ENCODE data around the gene SLC6A9. TPM values are rescaled to one million over a fixed set of nuclear protein-coding genes. Genes with fewer than 3 reads are reported as not detected.

SLC6A9 gene
- total and polyA plus RNA-seq, 10 donors, result 0.26 to 6.1 (median 2.3) TPM

- TF ChIP-seq POLR2AphosphoS5 (IDR thresholded peaks at IDR 0.05) (no peak), POLR2A (IDR thresholded peaks at IDR 0.05) (no peak)
- TF ChIP-seq, protein P1, sequence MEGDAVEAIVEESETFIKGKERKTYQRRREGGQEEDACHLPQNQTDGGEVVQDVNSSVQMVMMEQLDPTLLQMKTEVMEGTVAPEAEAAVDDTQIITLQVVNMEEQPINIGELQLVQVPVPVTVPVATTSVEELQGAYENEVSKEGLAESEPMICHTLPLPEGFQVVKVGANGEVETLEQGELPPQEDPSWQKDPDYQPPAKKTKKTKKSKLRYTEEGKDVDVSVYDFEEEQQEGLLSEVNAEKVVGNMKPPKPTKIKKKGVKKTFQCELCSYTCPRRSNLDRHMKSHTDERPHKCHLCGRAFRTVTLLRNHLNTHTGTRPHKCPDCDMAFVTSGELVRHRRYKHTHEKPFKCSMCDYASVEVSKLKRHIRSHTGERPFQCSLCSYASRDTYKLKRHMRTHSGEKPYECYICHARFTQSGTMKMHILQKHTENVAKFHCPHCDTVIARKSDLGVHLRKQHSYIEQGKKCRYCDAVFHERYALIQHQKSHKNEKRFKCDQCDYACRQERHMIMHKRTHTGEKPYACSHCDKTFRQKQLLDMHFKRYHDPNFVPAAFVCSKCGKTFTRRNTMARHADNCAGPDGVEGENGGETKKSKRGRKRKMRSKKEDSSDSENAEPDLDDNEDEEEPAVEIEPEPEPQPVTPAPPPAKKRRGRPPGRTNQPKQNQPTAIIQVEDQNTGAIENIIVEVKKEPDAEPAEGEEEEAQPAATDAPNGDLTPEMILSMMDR (IDR thresholded peaks at IDR 0.05 in 8 of 11, conservative IDR thresholded peaks at IDR 0.05 in 3 of 11), result no peak
- intact Hi-C loops (cut with DNase I; ENCODE audit: low total_unique reads), result loop anchor here (10.0 kb wide), 1 partner anchor 509 kb away; the partner anchor contains the start of gene PTPRF
- WGBS, 5 donors, result 75 to 96% (median 91%) methylated on average over 7 of the region's 7 CpGs
- Histone ChIP-seq H3K27ac (no peak overlapping the region), H3K9me3 (no peaks in the 10 kb centered on the region), H3K4me1 (peaks cover 0 to 12% (median 6%) of the 10 kb centered on the region in 6 donors), H3K4me3 (no peak overlapping the region), H3K36me3 (no peaks in the 10 kb centered on the region), H3K27me3 (replicated peaks in 1 of 7) (no peaks in the 10 kb centered on the region)
- DNase-seq, result no peak
These were observed 13.0 kb upstream of the SLC6A9 start for GRCh38 chr1:44044071-44044801.

DNA sequence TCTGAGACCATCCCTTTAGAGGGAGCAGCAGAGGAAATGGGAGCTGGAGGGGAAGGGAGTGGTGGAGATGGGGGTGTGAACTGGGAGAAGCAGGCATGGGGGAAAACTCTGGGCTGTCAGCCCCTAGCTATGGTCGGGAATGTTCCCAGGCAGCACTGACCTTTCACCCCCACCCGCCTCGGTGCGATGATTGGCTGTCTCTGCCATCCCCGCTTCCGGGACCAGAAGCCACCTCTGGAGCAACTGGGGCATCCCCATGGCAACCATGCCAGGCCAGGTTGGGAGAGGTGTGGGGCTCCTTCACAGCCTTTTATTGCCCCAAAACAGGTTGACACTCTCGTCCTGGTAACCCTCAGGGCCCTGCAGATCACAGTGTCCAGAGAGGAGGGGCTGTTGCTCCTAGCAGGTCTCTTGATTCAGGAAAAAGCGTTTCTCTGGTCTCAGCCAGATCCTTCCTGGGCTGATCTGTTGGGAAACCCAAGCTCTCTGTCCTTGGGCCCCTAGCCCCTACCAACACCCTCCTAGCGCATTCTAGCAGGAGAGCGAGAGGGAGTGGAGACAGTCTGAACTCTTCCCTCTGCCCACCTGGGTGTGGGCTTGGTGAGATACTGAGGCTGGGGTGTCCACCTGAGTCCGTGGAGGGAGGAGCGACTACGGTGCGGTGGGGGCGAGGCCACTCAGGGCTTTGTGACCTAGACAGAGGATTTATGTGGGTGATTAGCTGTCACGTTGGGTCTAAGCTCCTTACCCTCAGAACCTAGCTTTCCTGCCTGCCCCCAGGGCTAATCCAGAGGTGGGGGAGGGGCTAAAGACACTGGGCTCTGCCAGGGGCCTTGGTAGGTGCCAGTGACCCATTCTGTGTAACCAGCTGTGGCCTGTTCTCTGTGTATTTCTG, 12.2 kb upstream of the SLC6A9 start:
- H3K4me1 ChIP-seq, result peaks cover 0 to 12% (median 6%) of the 10 kb centered on the region in 6 donors
- no peak overlapping the region for H3K27ac ChIP-seq
- no peak for DNase-seq
- intact Hi-C loops (cut with DNase I; ENCODE audit: low total_unique reads), result loop anchor here (10.0 kb wide), 1 partner anchor 509 kb away; the partner anchor contains the start of gene PTPRF
- H3K9me3 ChIP-seq, result no peaks in the 10 kb centered on the region
- no peaks in the 10 kb centered on the region for H3K27me3 ChIP-seq (replicated peaks in 1 of 7)
- TF ChIP-seq POLR2A (IDR thresholded peaks at IDR 0.05), result no peak
- TF ChIP-seq, protein P1 (IDR thresholded peaks at IDR 0.05 in 8 of 11, conservative IDR thresholded peaks at IDR 0.05 in 3 of 11), result no peak
- 73 to 83% (median 80%) methylated on average over 10 to 16 of the region's 16 CpGs for WGBS, 5 donors
- H3K4me3 ChIP-seq, result no peak overlapping the region
- no peaks in the 10 kb centered on the region for H3K36me3 ChIP-seq

DNA sequence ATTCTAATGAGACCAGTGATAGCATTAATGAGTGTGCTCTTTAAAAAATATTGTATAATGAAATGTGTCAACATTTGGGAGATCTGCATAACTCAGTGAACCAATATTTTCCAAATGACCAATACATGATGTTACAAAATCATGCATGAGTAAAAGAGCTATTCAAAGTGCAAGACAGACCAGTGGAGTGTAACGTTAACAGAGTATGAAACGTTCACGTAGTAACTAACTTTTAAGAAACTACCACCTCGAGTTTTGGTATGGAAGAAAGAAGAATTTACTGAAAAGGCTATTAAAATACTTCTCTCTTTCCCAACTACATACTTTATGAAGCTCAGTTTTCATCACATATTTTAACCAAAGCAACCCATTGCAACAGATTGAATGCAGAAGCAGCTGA, 9.6 kb upstream of the SLC6A9 start:
- intact Hi-C loops (cut with DNase I; ENCODE audit: low total_unique reads), result loop anchor here (2.0 to 10.0 kb wide), 2 partner anchors 36 to 506 kb away; partner anchors contain the start of gene PTPRF

More for the DNA sequence above, 9.6 kb upstream of the SLC6A9 start:
- Histone ChIP-seq H3K9me3 (no peaks in the 10 kb centered on the region), H3K27me3 (replicated peaks in 1 of 7) (no peaks in the 10 kb centered on the region), H3K36me3 (no peaks in the 10 kb centered on the region), H3K4me3 (no peak overlapping the region), H3K4me1 (peaks cover 0 to 12% (median 9%) of the 10 kb centered on the region in 6 donors), H3K27ac (no peak overlapping the region)
- no peak for DNase-seq
- TF ChIP-seq, protein P1 (IDR thresholded peaks at IDR 0.05 in 8 of 11, conservative IDR thresholded peaks at IDR 0.05 in 3 of 11), result no peak
- WGBS, 5 donors, result 50 to 66% (median 56%) methylated on average over 4 of the region's 4 CpGs

Measured in spleen (tissue), 11 donors.